NT2/D1 (cell line): ENCODE results near the gene ANXA2R.

Experiments
- SUZ12 ChIP-seq: IDR thresholded peaks from 2 replicates; pipeline ENCODE4 v1.6.1; 2011; ENCODE audit not compliant: insufficient read length, insufficient read depth; ENCODE audit errors: extremely low read depth
- YY1 ChIP-seq: IDR thresholded peaks from 2 replicates; pipeline ENCODE4 v1.6.1; 2011; ENCODE audit not compliant: insufficient read length, insufficient read depth

DNA sequence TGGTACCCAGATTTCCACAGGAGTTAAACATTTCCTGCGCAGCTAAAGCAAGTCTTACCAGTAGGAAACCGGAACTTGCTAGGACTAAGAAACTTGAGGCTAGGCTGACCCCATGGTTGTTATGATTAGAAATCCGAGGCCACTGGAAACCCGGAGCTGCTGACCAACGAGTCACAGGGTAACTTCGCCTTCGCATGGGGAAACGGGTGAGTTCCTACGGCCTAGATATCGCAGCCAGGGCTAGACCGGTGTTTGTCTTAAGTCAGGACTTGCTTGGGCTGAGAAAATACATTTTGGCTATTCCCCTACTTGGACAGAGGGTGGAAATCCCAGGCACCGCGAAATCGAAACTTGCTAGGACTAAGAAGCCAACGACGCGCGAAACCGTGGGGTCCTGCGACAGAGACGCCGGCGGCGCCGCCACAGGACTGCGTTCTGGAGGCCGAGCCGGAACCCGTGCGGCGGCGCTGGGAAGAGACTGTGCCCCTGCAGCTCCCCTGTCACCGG is 1.6 kb upstream of the ANXA2R start:
- no peak for TF ChIP-seq SUZ12
- TF ChIP-seq YY1: no peak
